Loucy (cell line): Measurements from ENCODE around the gene PPP1R13B.

Experiments
- EZH2phosphoT487 ChIP-seq: fragments of 200-600 bp; IDR thresholded peaks from 2 replicates; pipeline ENCODE4 v1.6.1; 2018; ENCODE audit warnings: antibody characterized with exemption, mild to moderate bottlenecking, moderate library complexity, borderline replicate concordance
- TF ChIP-seq, protein P1 (sequence below): fragments of 200-600 bp; sonication (generic); conservative IDR thresholded peaks from 2 replicates; pipeline ENCODE4 v1.5.1; 2014; ENCODE audit warnings: mild to moderate bottlenecking, antibody characterized with exemption, low read length

DNA sequence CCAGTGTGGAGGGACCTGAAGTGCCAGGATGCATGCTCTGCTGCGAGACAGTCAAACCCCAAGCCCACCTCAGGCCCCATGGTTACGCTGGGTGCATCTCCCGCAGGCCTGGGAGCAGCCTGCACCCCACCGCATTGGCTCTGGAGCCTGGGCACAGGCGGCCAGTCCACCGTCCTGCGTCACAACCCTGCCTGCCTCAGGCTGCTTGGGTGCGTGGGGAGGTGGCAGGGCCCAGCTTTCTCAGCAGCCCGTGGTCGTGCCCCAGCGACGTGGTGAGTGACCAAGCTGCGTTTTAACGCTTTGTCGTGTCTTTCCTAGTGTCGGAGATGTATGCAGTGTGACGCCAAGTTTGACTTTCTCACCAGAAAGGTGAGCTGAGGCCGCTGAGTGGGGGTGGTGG is 120.9 kb downstream of the PPP1R13B start:
- TF ChIP-seq, protein P1, sequence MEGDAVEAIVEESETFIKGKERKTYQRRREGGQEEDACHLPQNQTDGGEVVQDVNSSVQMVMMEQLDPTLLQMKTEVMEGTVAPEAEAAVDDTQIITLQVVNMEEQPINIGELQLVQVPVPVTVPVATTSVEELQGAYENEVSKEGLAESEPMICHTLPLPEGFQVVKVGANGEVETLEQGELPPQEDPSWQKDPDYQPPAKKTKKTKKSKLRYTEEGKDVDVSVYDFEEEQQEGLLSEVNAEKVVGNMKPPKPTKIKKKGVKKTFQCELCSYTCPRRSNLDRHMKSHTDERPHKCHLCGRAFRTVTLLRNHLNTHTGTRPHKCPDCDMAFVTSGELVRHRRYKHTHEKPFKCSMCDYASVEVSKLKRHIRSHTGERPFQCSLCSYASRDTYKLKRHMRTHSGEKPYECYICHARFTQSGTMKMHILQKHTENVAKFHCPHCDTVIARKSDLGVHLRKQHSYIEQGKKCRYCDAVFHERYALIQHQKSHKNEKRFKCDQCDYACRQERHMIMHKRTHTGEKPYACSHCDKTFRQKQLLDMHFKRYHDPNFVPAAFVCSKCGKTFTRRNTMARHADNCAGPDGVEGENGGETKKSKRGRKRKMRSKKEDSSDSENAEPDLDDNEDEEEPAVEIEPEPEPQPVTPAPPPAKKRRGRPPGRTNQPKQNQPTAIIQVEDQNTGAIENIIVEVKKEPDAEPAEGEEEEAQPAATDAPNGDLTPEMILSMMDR = no peak
- TF ChIP-seq EZH2phosphoT487 = no peak
